Measurements from ENCODE around the gene AFTPH. TPM values are rescaled to one million over a fixed set of nuclear protein-coding genes. Genes with fewer than 3 reads are reported as not detected.

The AFTPH gene
- total and polyA plus RNA-seq, 8 donors = 16.1 to 35.4 (median 19.6) TPM

DNA sequence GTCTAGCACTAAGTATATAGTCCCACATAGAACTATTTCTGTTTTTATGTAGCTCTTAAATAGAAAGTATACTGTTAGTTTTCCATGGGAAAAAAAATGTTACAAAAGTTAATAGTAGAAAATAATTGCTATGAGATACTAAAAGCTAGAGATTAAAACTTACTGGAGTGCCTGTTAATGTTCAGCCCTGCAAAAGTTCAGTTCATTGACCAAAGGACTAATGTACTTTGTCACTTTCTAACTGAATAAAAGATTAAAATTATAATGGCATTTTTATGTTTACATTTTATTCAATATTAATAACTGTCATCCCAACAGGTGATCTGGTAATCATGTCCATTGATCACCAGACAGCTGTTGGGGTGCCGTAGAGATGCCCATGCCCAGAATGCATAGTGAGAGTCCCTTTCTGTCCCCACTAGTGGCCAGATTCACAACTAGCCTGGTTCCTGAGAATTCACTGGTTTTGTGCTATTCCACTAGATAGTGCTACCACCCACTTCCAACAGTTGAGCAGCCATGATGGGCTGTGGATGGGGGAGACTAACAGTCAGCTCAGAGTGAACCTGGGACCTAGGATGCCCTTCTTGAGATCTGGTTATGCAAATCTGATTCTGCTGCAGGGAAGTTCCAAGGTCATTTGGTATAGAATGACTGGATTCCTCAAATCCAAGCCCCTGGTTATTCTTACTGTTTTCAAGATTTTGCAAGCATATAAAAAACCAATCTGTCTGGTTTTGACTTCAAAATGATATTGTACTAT, 57.8 kb downstream of the AFTPH start:
- DNase-seq (no peak), FAIRE-seq (no peak), ATAC-seq (peak in 2 of 4 donors; percentile 31 to 35)
- H3K4me3 ChIP-seq = no peak overlapping the region
- H3K27ac ChIP-seq = no peak overlapping the region
- H3K9me3 ChIP-seq = peaks cover 0 to 2% (median 0%) of the 10 kb centered on the region in 4 donors
- WGBS, 2 donors = 86 to 96% methylated on average over 1 of the region's 1 CpG
- no peaks in the 10 kb centered on the region for H3K27me3 ChIP-seq
- H3K36me3 ChIP-seq = peaks cover 0 to 16% (median 9%) of the 10 kb centered on the region in 3 donors
- peaks cover 1 to 7% (median 5%) of the 10 kb centered on the region in 3 donors for H3K4me1 ChIP-seq
- TF ChIP-seq, protein P1, sequence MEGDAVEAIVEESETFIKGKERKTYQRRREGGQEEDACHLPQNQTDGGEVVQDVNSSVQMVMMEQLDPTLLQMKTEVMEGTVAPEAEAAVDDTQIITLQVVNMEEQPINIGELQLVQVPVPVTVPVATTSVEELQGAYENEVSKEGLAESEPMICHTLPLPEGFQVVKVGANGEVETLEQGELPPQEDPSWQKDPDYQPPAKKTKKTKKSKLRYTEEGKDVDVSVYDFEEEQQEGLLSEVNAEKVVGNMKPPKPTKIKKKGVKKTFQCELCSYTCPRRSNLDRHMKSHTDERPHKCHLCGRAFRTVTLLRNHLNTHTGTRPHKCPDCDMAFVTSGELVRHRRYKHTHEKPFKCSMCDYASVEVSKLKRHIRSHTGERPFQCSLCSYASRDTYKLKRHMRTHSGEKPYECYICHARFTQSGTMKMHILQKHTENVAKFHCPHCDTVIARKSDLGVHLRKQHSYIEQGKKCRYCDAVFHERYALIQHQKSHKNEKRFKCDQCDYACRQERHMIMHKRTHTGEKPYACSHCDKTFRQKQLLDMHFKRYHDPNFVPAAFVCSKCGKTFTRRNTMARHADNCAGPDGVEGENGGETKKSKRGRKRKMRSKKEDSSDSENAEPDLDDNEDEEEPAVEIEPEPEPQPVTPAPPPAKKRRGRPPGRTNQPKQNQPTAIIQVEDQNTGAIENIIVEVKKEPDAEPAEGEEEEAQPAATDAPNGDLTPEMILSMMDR (IDR thresholded peaks at IDR 0.05) = no peak
- intact Hi-C loops (cut with DNase I) = loop anchor here in 1 of 3 donors (10.0 kb wide), 1 partner anchor 283 kb away; no protein-coding TSS in a partner anchor

DNA sequence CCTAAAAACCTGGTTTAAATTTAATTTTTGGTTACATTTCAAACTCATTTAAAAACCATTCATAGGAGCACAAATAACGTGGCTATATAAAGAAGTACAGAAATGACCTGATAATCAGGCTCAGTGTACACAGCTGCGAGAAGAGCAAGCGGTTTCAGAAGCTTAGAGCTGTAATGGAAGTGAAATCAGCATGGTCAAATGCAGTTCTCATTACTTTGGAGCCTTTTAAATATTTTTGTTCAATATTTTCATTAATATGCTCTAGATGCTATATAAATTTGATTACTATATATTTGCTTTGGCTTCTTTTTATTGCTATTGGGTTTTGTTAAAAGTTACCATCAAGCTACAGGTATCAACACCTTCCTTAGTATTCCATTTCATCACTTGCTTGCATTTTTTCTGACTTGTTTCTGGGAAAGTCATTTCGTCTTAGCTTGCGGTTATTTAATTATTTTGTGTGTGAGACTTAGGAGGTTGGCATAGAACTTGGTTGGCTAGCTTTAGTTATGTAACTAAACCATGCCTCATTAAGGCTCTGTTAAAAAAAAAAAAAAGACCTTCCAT, 58.7 kb downstream of the AFTPH start:
- DNase-seq (no peak), FAIRE-seq (no peak), ATAC-seq (peak in 2 of 4 donors; percentile 46 to 49)
- Histone ChIP-seq H3K27me3 (no peaks in the 10 kb centered on the region), H3K27ac (no peak overlapping the region), H3K9me3 (peaks cover 0 to 2% (median 0%) of the 10 kb centered on the region in 4 donors), H3K4me1 (peaks cover 4 to 7% (median 5%) of the 10 kb centered on the region in 3 donors), H3K4me3 (no peak overlapping the region), H3K36me3 (peaks cover 0 to 15% (median 9%) of the 10 kb centered on the region in 3 donors)
- TF ChIP-seq, protein P1 (IDR thresholded peaks at IDR 0.05) = no peak
- 38 to 40% methylated on average over 5 of the region's 5 CpGs for WGBS, 2 donors
- intact Hi-C loops (cut with DNase I) = loop anchor here in 1 of 3 donors (10.0 kb wide), 1 partner anchor 282 kb away; no protein-coding TSS in a partner anchor

DNA sequence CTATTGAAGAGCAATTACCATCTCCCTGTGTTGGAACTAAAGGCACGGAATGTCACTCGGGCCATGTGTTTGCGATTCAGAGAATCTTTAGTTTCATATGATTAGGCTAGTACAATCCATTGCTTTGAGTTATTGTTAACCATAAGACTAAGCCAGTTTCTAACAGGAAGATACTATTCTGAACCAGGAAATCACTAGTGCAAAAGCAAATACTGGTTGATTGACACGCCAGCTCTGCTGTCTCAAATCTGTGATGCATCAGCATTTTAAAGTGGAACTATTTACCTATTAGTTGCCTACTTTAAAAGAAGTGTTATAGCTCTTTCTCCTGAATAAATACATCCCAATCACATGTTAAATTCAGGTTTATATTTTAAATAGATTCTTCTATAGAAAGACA, 61.9 kb downstream of the AFTPH start:
- no peaks in the 10 kb centered on the region for H3K27me3 ChIP-seq
- DNase-seq (no peak), FAIRE-seq (no peak), ATAC-seq (no peak)
- peaks cover 4 to 7% (median 5%) of the 10 kb centered on the region in 3 donors for H3K4me1 ChIP-seq
- intact Hi-C loops (cut with DNase I) = loop anchor here in 1 of 3 donors (10.0 kb wide), 1 partner anchor 279 kb away; no protein-coding TSS in a partner anchor
- TF ChIP-seq, protein P1 (IDR thresholded peaks at IDR 0.05) = no peak
- H3K36me3 ChIP-seq = peaks cover 0 to 16% (median 6%) of the 10 kb centered on the region in 3 donors
- H3K4me3 ChIP-seq = no peak overlapping the region
- H3K9me3 ChIP-seq = no peaks in the 10 kb centered on the region
- 90 to 91% methylated on average over 4 of the region's 4 CpGs for WGBS, 2 donors
- no peak overlapping the region for H3K27ac ChIP-seq

DNA sequence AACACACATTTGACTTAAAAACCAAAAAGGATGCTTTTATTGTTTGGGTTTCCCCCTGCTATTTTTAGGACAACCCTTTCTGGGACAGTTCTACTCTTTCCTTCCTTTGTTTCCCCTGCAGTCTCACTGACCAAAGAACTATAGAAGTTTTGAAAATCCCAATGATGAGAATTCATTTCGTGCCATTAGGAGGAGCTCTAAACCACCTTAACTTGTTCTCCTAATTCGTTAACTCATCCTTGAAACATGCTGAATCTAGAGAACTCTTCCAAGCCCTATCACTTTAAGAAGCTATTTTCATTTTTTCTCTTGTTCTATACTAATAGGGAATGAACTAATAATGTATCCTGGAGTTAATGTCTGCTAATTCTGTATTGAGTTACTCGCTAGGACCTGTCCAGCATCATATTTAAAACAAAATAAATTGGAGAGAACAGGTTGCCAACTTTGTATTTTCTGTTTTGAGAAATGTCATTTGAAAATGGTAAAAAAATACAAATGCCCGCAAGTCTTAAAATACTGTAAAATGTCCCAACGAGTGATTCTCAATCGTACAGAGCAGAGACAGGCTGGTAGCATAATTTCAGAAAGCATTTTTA, 62.9 kb downstream of the AFTPH start:
- Histone ChIP-seq H3K9me3 (no peaks in the 10 kb centered on the region), H3K27me3 (no peaks in the 10 kb centered on the region), H3K27ac (no peak overlapping the region), H3K4me1 (peaks cover 4 to 7% (median 5%) of the 10 kb centered on the region in 3 donors), H3K36me3 (peaks cover 0 to 20% (median 6%) of the 10 kb centered on the region in 3 donors), H3K4me3 (no peak overlapping the region)
- TF ChIP-seq, protein P1 (IDR thresholded peaks at IDR 0.05) = peak in 2 of 4 donors; percentile 28 to 30
- FAIRE-seq = peak; percentile 93
- ATAC-seq = peak in 3 of 4 donors; percentile 81 to 84 (median 81)
- no peak for DNase-seq
- 53 to 59% methylated on average over 6 of the region's 6 CpGs for WGBS, 2 donors
- intact Hi-C loops (cut with DNase I) = loop anchor here in 1 of 3 donors (10.0 kb wide), 1 partner anchor 278 kb away; no protein-coding TSS in a partner anchor
